ENCODE measurements around the gene KLK14. TPM values are rescaled to one million over a fixed set of nuclear protein-coding genes. Genes with fewer than 3 reads are reported as not detected.

The KLK14 gene
- total RNA-seq, 1 donor from 2014 or later, result 0.91 TPM

DNA sequence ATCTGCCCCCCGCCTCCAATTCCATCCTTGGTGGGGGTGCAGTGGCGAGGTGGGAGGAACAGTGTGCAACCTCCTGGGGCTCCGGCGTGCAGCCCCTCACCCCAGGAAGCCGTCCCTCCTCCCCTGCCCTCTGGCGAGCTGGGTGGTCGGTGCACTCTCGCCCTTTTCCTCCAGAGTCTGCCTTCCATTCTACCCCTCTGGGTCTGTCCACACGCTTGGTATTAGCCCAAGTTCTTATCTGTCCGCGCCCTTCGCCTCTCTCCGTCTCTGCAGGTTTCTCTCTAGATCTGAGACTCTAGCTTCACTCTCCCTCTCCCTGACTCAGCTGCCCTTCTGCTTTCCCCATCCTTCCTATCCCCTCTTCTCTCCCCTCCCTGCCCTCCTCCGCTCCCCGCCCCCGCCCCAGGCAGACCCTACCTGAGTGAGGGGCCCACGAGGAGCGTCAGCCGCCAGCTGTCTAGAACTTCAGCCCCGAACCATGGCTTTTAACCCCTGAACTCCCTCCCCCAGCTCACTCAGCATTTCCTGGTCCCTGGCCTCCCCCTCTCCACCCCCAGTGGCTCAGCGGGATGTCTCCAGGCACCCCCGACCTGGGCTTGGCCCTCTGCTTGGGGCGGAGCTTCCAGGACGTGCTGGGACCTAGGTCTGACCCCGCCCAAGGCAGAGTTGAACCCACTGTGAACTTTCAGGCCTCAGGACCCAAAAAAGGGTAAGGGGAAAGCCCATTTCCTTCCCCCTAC, 17.3 kb downstream of the KLK14 start:
- H3K4me1 Mint-ChIP-seq, result no peaks in the 10 kb centered on the region
- no peak for DNase-seq
- peaks cover 9% of the 10 kb centered on the region for H3K9me3 Mint-ChIP-seq
- H3K27me3 Mint-ChIP-seq, result peaks cover 21% of the 10 kb centered on the region
- intact Hi-C loops (cut with micrococcal nuclease), result no loop called here
- H3K27ac Mint-ChIP-seq, result no peak overlapping the region
- no peaks in the 10 kb centered on the region for H3K36me3 Mint-ChIP-seq (ENCODE audit: low read depth)
- no peak overlapping the region for H3K4me3 Mint-ChIP-seq

- intact Hi-C loops (cut with micrococcal nuclease), result no loop called here
- DNase-seq, result no peak
- H3K36me3 Mint-ChIP-seq (ENCODE audit: low read depth), result no peaks in the 10 kb centered on the region
- H3K9me3 Mint-ChIP-seq, result peaks cover 9% of the 10 kb centered on the region
- H3K27me3 Mint-ChIP-seq, result peaks cover 21% of the 10 kb centered on the region
- no peak within 1 kb of the TSS for H3K4me3 Mint-ChIP-seq
- no peak within 1 kb of the TSS for H3K27ac Mint-ChIP-seq
- H3K4me1 Mint-ChIP-seq, result no peaks in the 10 kb centered on the region
Measured at GRCh38 chr19:51064534-51065220, 18.0 kb downstream of the KLK14 start, which contains the start of gene KLK13. TSS of gene KLK13 (minus strand) at chr19:51065092. CDS start at chr19:51065067, 25 bp downstream.

GRCh38 chr19:51063664-51064063, 19.0 kb downstream of the KLK14 start:
- no peaks in the 10 kb centered on the region for H3K4me1 Mint-ChIP-seq
- no peak for DNase-seq
- no peak overlapping the region for H3K4me3 Mint-ChIP-seq
- no peak overlapping the region for H3K27ac Mint-ChIP-seq
- intact Hi-C loops (cut with micrococcal nuclease), result no loop called here
- H3K36me3 Mint-ChIP-seq (ENCODE audit: low read depth), result no peaks in the 10 kb centered on the region
- peaks cover 21% of the 10 kb centered on the region for H3K27me3 Mint-ChIP-seq
- peaks cover 9% of the 10 kb centered on the region for H3K9me3 Mint-ChIP-seq

GRCh38 chr19:51060973-51061372, 21.7 kb downstream of the KLK14 start:
- Mint-ChIP-seq H3K36me3 (ENCODE audit: low read depth) (no peaks in the 10 kb centered on the region), H3K4me1 (no peaks in the 10 kb centered on the region), H3K27me3 (peaks cover 13% of the 10 kb centered on the region), H3K27ac (no peak overlapping the region), H3K9me3 (peaks cover 9% of the 10 kb centered on the region), H3K4me3 (no peak overlapping the region)
- no peak for DNase-seq
- intact Hi-C loops (cut with micrococcal nuclease), result no loop called here

- Mint-ChIP-seq H3K9me3 (peaks cover 9% of the 10 kb centered on the region), H3K27me3 (peaks cover 10% of the 10 kb centered on the region), H3K36me3 (ENCODE audit: low read depth) (no peaks in the 10 kb centered on the region), H3K4me3 (no peak overlapping the region), H3K4me1 (no peaks in the 10 kb centered on the region), H3K27ac (no peak overlapping the region)
- no peak for DNase-seq
- intact Hi-C loops (cut with micrococcal nuclease), result no loop called here
Measured at GRCh38 chr19:51060336-51060735, 22.4 kb downstream of the KLK14 start.

- intact Hi-C loops (cut with micrococcal nuclease), result no loop called here
- peaks cover 8% of the 10 kb centered on the region for H3K27me3 Mint-ChIP-seq
- H3K4me3 Mint-ChIP-seq, result no peak overlapping the region
- no peaks in the 10 kb centered on the region for H3K4me1 Mint-ChIP-seq
- H3K27ac Mint-ChIP-seq, result no peak overlapping the region
- DNase-seq, result no peak
- peaks cover 9% of the 10 kb centered on the region for H3K9me3 Mint-ChIP-seq
- no peaks in the 10 kb centered on the region for H3K36me3 Mint-ChIP-seq (ENCODE audit: low read depth)
Measured at GRCh38 chr19:51059715-51060114, 23.0 kb downstream of the KLK14 start.

DNA sequence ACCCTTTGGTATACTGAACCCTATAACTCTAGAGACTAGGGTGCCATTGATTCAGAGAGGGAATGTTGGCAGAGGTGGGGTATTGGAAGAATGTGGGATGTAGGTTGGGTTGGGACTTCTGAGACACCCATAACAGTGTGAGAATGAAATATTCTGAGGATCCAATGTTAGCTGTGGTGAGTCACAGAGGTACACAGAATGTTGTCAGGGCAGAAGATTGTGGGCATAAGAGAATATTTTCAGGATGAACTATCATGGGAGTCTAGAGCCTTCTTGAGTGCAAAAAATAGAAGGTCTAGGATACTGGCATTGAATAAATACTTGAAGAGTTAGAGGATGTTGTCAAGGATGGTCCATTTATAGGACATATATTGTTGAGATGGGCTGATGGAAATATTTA, 26.8 kb downstream of the KLK14 start:
- Mint-ChIP-seq H3K27me3 (peaks cover 16% of the 10 kb centered on the region), H3K27ac (no peak overlapping the region), H3K4me1 (no peaks in the 10 kb centered on the region), H3K36me3 (ENCODE audit: low read depth) (no peaks in the 10 kb centered on the region), H3K4me3 (no peak overlapping the region), H3K9me3 (peaks cover 2% of the 10 kb centered on the region)
- intact Hi-C loops (cut with micrococcal nuclease), result no loop called here
- no peak for DNase-seq

DNA sequence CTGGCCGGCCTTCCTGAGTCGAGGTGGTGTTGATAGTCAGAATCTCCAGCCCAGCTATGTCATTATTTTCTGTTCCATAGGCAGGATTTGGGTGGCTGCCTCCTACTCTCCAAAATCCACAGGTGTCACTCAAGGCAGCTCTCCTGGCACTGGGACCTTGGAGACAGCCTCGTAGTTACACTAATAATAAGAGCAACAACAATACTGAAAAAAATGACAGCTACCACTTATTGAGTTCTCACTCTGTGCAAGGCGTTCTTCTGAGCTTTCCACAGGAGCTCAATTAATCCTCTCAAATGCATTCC, 35.7 kb downstream of the KLK14 start:
- no peaks in the 10 kb centered on the region for H3K4me1 Mint-ChIP-seq
- no peaks in the 10 kb centered on the region for H3K36me3 Mint-ChIP-seq (ENCODE audit: low read depth)
- peaks cover 12% of the 10 kb centered on the region for H3K27me3 Mint-ChIP-seq
- no peak overlapping the region for H3K4me3 Mint-ChIP-seq
- DNase-seq, result no peak
- no peak overlapping the region for H3K27ac Mint-ChIP-seq
- intact Hi-C loops (cut with micrococcal nuclease), result no loop called here
- H3K9me3 Mint-ChIP-seq, result no peaks in the 10 kb centered on the region

DNA sequence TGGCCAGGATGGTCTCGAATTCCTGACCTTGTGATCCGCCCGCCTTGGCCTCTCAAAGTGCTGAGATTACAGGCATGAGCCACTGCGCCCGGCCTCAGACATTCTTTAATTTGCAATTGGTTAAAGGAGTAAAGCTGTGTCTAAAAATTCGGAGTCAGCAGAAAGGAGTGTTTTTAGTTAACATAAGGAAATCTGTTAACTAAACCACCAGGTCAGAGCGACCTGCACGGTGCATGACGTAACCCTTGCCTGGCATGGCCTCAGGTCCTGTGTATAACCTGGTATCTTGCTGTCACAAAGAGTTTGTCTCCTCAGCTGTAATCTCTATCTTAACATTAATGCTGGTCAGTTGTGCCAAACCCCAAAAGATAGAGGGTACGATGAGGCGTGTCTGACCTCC, 38.4 kb downstream of the KLK14 start:
- no peaks in the 10 kb centered on the region for H3K4me1 Mint-ChIP-seq
- intact Hi-C loops (cut with micrococcal nuclease), result no loop called here
- no peak overlapping the region for H3K4me3 Mint-ChIP-seq
- DNase-seq, result no peak
- peaks cover 12% of the 10 kb centered on the region for H3K27me3 Mint-ChIP-seq
- no peaks in the 10 kb centered on the region for H3K36me3 Mint-ChIP-seq (ENCODE audit: low read depth)
- no peaks in the 10 kb centered on the region for H3K9me3 Mint-ChIP-seq
- H3K27ac Mint-ChIP-seq, result no peak overlapping the region

GRCh38 chr19:51043497-51043896, 39.2 kb downstream of the KLK14 start:
- no peak for DNase-seq
- H3K27me3 Mint-ChIP-seq, result peaks cover 12% of the 10 kb centered on the region
- H3K4me1 Mint-ChIP-seq, result no peaks in the 10 kb centered on the region
- intact Hi-C loops (cut with micrococcal nuclease), result no loop called here
- H3K9me3 Mint-ChIP-seq, result no peaks in the 10 kb centered on the region
- H3K4me3 Mint-ChIP-seq, result no peak overlapping the region
- H3K27ac Mint-ChIP-seq, result no peak overlapping the region
- H3K36me3 Mint-ChIP-seq (ENCODE audit: low read depth), result no peaks in the 10 kb centered on the region

- intact Hi-C loops (cut with micrococcal nuclease), result no loop called here
- Mint-ChIP-seq H3K4me1 (no peaks in the 10 kb centered on the region), H3K9me3 (no peaks in the 10 kb centered on the region), H3K4me3 (no peak overlapping the region), H3K36me3 (ENCODE audit: low read depth) (no peaks in the 10 kb centered on the region), H3K27me3 (no peaks in the 10 kb centered on the region), H3K27ac (no peak overlapping the region)
- no peak for DNase-seq
Measured at GRCh38 chr19:51040151-51040550, 42.5 kb downstream of the KLK14 start.

- Mint-ChIP-seq H3K27ac (no peak overlapping the region), H3K36me3 (ENCODE audit: low read depth) (no peaks in the 10 kb centered on the region), H3K4me1 (no peaks in the 10 kb centered on the region), H3K27me3 (no peaks in the 10 kb centered on the region), H3K4me3 (no peak overlapping the region), H3K9me3 (no peaks in the 10 kb centered on the region)
- DNase-seq, result no peak
- intact Hi-C loops (cut with micrococcal nuclease), result no loop called here
Measured at GRCh38 chr19:51036519-51036918, 46.2 kb downstream of the KLK14 start.

DNA sequence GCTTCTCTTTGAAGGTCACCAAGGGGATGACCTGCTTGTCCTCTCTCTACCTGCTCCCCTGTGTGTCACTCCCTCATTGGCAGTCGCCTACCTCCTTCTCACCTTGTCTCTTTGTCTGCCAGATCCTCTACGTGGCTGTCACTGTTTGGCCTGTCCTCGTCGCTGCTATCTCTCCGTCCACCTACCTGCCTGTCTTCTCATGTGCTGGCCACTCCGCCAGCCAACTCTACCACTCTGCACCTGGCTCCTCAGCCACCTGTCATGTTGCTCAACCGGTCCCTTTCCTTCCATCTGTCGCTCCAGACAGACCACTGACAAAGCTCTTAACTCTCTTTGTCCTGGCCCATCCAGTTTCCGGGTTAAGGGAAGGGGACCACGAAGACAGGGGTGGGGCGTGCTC, 48.0 kb downstream of the KLK14 start, which contains the start of gene KLK12:
KLK12 (minus strand) TSS at position 299 of the 400 bp plus-strand sequence. CDS start 381 bp downstream, outside the sequence.
- Mint-ChIP-seq H3K27me3 (no peaks in the 10 kb centered on the region), H3K36me3 (ENCODE audit: low read depth) (no peaks in the 10 kb centered on the region), H3K4me1 (no peaks in the 10 kb centered on the region), H3K4me3 (no peak within 1 kb of the TSS), H3K9me3 (no peaks in the 10 kb centered on the region), H3K27ac (no peak within 1 kb of the TSS)
- no peak for DNase-seq
- intact Hi-C loops (cut with micrococcal nuclease), result no loop called here

- Mint-ChIP-seq H3K4me1 (no peaks in the 10 kb centered on the region), H3K27me3 (peaks cover 3% of the 10 kb centered on the region), H3K36me3 (ENCODE audit: low read depth) (no peaks in the 10 kb centered on the region), H3K9me3 (no peaks in the 10 kb centered on the region), H3K4me3 (no peak overlapping the region), H3K27ac (no peak overlapping the region)
- intact Hi-C loops (cut with micrococcal nuclease), result no loop called here
- DNase-seq, result no peak
Measured at GRCh38 chr19:51031880-51032225, 50.8 kb downstream of the KLK14 start.

All from activated CD4-positive, alpha-beta T cell treated with anti-CD3 and anti-CD28 coated beads, Interleukin-2, amount 10 ng/mL, durations not matched to agents 24 days and 14 days (primary cell).